ENCODE measurements around the gene NSG1. TPM values are rescaled to one million over a fixed set of nuclear protein-coding genes. Genes with fewer than 3 reads are reported as not detected.

NSG1 gene
- total and polyA plus RNA-seq, 2 of the 13 experiments (the other 11 are each of a cell fraction or from before 2014, with no cell fraction given) = not detected

DNA sequence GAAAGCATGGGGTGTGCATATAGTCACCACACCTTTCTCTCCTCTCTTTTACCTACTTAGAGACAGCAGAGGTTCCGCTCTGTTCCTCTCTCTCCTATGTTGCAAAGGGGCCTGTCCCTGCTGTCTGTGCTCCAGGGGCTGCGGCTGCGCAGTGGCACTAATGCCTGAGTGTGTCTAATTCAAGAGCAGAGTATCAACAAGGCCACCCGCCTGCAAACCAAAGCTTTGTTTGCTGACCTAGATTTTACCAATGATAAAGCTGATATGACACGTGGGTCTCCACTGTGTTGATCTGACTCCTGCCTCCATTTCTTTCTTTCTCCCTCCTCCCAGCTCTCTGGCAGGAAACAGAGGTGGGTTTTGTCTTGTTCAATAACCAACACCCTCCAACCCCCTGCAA lies 74.9 kb downstream of the NSG1 start (continued):
- TF ChIP-seq ZNF292 (CRISPR knock-in tag; IDR thresholded peaks at IDR 0.05; ENCODE audit: borderline replicate concordance, low read depth) (peak; percentile 23; the same call in 1 of the 2 replicates), FOSL2 (CRISPR knock-in tag; IDR thresholded peaks at IDR 0.05) (peak; percentile 33; the same call in 1 of the 2 replicates), AGO1 (IDR thresholded peaks at IDR 0.05; ENCODE audit: low read depth, low read length, poor library complexity, severe bottlenecking) (no peak), PITX1 (CRISPR knock-in tag; IDR thresholded peaks at IDR 0.05) (no peak; the same call in 1 of the 2 replicates), JDP2 (CRISPR knock-in tag; IDR thresholded peaks at IDR 0.05; ENCODE audit: borderline replicate concordance) (no peak), PRDM10 (CRISPR knock-in tag; IDR thresholded peaks at IDR 0.05; ENCODE audit: low read depth) (no peak), REST (IDR thresholded peaks at IDR 0.05; ENCODE audit: borderline replicate concordance in 1 of 2, low read depth in 1 of 2, low read length in 2 of 2) (no peak), MAFF (IDR thresholded peaks at IDR 0.05; ENCODE audit: low read depth, low read length) (no peak), ZNF552 (CRISPR knock-in tag; IDR thresholded peaks at IDR 0.05; ENCODE audit: borderline replicate concordance) (no peak), ZNF720 (CRISPR knock-in tag; IDR thresholded peaks at IDR 0.05) (no peak), RCOR2 (CRISPR knock-in tag; IDR thresholded peaks at IDR 0.05) (peak; percentile 43; the same call in 1 of the 2 replicates)
- TF ChIP-seq, protein P1, sequence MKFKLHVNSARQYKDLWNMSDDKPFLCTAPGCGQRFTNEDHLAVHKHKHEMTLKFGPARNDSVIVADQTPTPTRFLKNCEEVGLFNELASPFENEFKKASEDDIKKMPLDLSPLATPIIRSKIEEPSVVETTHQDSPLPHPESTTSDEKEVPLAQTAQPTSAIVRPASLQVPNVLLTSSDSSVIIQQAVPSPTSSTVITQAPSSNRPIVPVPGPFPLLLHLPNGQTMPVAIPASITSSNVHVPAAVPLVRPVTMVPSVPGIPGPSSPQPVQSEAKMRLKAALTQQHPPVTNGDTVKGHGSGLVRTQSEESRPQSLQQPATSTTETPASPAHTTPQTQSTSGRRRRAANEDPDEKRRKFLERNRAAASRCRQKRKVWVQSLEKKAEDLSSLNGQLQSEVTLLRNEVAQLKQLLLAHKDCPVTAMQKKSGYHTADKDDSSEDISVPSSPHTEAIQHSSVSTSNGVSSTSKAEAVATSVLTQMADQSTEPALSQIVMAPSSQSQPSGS (CRISPR knock-in tag; IDR thresholded peaks at IDR 0.05) = no peak
- TF ChIP-seq, protein P2, sequence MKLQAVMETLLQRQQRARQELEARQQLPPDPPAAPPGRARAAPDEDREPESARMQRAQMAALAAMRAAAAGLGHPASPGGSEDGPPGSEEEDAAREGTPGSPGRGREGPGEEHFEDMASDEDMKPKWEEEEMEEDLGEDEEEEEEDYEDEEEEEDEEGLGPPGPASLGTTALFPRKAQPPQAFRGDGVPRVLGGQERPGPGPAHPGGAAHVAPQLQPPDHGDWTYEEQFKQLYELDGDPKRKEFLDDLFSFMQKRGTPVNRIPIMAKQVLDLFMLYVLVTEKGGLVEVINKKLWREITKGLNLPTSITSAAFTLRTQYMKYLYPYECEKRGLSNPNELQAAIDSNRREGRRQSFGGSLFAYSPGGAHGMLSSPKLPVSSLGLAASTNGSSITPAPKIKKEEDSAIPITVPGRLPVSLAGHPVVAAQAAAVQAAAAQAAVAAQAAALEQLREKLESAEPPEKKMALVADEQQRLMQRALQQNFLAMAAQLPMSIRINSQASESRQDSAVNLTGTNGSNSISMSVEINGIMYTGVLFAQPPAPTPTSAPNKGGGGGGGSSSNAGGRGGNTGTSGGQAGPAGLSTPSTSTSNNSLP (IDR thresholded peaks at IDR 0.05; ENCODE audit: low read depth, low read length) = no peak

Data from HepG2 (cell line).